Measurements from ENCODE around the gene TRAPPC12.
"Not testable (repeated sequence)": the region's sequence is repeated elsewhere in the genome, so short reads cannot be mapped to it uniquely, and the experiment has no call there.

TRAPPC12 gene

GRCh38 chr2:3433776-3434400 is 54.4 kb downstream of the TRAPPC12 start:
- no peak for DNase-seq

DNA sequence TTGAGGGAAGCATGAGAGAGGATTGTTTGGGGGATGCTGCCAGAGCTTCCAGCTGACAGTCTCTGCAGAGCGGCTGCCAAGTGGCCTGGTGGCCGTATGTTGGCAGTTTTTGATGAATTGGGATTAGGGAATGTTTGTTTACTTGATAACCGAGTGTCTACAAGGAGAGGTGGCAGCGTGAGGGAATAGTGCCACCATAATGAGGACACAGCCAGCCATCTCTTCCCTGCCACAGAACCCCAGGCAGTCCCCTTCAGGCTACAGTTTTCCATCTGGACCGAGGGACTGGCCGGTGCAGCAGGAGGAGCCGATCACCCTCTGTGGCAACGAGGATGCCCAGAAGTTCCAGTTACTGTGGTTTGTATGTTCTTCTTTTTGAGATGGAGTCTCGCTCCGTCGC is 55.2 kb downstream of the TRAPPC12 start:
- no peak for DNase-seq

- DNase-seq = no peak
Observed at GRCh38 chr2:3435445-3435844, 56.0 kb downstream of the TRAPPC12 start.

GRCh38 chr2:3440477-3440876 is 61.0 kb downstream of the TRAPPC12 start:
- DNase-seq = no peak

- DNase-seq = no peak
Observed at GRCh38 chr2:3441465-3441864, 62.0 kb downstream of the TRAPPC12 start.

DNA sequence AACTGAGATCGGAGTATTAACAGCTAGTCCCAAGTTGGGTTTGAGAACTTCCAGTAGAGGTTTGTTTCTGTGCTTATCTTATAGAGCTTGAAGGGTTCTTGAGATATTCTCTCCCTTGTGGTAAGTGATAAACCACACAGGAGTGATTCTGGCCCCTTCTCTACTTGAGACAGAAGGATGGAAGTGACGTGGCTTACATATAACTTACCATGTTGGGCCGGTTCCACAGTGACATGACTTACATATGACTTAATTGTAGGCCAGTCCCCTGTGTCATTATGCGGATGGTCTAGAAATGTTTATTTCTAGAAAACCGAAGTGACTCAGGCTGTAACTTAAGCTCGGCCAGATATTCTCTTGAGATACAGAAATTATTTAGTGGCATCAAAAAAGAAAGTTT is 62.7 kb downstream of the TRAPPC12 start:
- no peak for DNase-seq

GRCh38 chr2:3443083-3443482 is 63.6 kb downstream of the TRAPPC12 start:
- DNase-seq = no peak

DNA sequence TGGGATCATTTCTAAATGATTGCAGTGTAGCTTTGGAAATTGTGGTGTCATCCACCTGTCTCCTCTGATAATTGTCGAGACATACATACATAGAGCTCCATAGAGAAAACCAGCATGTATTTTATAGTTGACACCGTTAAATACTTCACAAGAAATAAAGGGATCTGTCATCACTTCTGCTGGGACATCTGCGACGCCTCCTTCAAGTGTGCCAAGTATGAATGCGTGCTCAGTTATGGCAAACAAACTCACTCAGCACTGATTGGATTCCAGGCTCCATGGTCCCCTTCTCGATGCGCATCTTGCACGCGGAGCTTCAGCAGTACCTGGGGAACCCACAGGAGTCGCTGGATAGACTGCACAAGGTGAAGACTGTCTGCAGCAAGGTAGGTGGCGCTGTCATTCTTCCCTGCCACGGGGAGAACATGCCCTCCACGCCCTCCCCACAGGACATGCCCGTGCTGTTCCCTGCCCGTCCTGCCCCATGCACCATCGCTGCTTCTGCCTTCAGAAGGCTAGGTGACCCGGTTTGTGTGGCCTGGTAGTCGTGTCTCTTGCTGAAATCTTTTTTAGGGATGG is 64.1 kb downstream of the TRAPPC12 start:
- no peak for DNase-seq

DNA sequence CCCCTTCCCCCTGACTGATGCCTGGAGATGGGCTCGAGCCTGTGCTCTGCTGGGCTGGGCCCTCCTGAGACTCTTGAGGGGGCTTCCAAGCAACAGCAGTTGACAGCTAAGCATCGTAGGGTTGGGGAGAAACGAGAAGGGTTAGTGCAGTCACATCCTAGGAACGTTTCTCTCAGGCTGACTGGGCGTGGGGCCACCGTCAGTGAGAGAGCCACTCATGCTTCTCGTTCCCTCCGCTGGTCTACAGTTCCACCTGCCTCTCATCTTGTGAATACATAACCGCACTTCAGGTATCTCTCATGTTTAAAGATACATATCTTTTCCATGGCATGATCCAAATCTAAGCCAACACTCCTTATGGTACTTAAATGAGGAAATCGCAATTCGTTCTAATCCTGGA is 66.4 kb downstream of the TRAPPC12 start:
- DNase-seq = no peak

- no peak for DNase-seq
Observed at GRCh38 chr2:3446381-3446780, 66.9 kb downstream of the TRAPPC12 start.

- DNase-seq = not testable (repeated sequence)
Observed at GRCh38 chr2:3447186-3447585, 67.7 kb downstream of the TRAPPC12 start.

GRCh38 chr2:3447789-3448317 is 68.4 kb downstream of the TRAPPC12 start:
- no peak for DNase-seq

DNA sequence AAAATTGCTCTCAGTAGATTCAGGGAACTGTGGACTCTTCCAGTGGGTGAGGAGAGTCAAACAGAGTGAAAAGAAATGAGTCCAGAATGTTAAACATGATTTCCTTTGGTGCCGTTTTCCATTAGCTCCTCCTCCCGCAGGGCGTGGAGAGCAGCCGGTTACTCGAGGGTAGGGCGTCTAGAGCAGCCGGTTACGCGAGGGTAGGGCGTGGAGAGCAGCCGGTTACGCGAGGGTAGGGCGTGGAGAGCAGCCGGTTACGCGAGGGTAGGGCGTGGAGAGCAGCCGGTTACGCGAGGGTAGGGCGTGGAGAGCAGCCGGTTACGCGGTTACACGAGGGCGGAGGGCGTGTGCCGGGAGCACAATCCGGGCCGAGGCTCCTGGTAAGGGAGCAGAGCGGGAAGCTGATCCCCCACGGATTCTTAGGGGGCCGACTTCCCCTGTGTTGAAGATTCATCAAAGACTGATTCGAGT is 69.0 kb downstream of the TRAPPC12 start:
- DNase-seq = not testable (repeated sequence)

GRCh38 chr2:3449086-3449485 is 69.6 kb downstream of the TRAPPC12 start:
- no peak for DNase-seq

- no peak for DNase-seq
Observed at GRCh38 chr2:3449936-3450335, 70.4 kb downstream of the TRAPPC12 start.

DNA sequence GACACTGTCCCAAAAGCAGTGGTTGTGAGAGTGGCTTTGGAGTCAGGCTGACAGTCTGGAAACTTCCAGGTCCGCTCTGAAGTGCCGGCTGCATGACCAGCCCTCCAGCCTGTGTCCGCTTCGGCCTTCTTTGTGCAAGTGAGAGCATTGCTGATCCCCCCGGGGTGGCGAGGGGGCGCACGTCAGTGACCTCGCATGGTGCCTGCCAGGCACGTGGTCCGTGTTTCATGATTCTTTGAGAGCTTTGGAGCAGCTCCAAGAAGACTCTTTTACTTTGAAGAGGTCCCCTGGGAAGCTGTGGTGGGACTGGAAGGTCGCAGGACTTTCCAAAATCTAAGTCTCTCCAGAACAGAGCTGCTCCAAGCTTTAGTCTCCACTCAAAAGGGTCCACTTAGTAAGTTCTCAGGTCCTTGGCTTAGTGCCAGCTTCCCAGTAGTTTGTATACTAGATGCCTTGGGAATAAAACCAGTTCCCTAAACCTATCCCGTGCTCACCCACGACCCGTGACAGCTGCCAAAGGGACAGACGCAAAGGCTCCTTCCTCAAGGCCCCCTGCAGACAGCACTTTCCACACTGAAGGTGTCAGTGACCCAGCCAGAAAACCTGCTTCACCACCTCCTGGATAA is 71.0 kb downstream of the TRAPPC12 start:
- no peak for DNase-seq

GRCh38 chr2:3451169-3451568 is 71.7 kb downstream of the TRAPPC12 start:
- no peak for DNase-seq

GRCh38 chr2:3451926-3452671 is 72.6 kb downstream of the TRAPPC12 start:
- no peak for DNase-seq

DNA sequence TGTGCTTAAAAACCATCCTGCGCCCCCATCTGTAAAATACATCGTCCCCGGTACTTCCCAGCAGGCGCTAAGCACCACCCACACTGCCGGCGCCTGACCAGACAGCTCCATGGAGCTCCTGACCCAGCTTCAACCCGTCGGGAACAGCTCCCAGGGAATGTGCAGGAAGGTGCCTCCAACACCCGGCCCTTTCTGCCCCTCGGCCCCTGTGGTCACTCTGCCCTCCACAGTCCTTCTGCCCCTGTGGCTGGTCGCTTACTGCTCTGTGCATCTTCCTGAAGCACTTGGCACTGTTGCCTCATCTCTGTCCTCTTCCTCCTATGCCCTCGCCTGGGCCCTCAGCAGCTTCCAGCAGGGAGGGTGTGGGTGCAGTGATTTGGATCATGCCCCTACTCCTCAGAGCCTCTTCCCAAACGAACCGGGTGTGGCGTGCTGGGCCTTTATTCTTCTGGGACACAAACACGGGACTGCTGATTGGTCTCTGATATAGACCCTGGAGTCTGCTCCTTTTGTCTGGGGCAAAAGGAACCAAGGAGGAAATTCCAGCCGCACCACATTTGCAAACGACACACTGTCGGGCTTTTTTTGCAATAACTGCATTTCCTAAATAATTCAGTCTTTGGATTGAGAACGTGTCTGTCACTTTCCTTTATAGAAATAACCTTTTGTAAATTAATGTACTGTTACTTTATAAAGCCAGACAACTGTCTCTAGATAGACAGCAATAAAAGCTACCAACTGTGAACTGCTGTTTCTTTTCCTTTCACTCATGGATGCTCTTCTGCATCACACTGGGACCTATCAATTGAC is 73.9 kb downstream of the TRAPPC12 start:
- DNase-seq = no peak

DNA sequence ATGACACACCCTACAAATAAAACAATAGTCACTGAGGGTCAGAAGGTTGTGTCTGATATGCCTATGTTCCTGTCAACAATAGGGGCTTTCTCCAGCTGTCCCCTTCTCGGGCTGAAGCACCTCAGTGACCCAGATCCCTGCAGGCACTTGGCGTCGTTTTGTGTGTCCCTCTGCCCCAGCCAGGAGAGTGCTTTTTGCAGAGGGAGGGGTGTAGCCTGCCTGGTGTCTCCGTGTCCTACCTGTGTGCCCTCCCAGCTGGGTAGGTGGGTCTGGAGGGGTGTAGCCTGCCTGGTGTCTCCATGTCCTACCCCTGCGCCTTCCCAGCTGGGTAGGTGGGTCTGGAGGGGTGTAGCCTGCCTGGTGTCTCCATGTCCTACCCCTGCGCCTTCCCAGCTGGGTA is 74.5 kb downstream of the TRAPPC12 start:
- not testable (repeated sequence) for DNase-seq

- DNase-seq = no peak
Observed at GRCh38 chr2:3454802-3455201, 75.3 kb downstream of the TRAPPC12 start.

- no peak for DNase-seq
Observed at GRCh38 chr2:3456125-3456524, 76.6 kb downstream of the TRAPPC12 start.
